Limb (tissue), 2 donors: ENCODE measurements around the gene SPDYE17.
A peak's percentile ranks its signal among the peaks of the same experiment; 100 is the strongest.
"Not testable (repeated sequence)": the region's sequence is repeated elsewhere in the genome, so short reads cannot be mapped to it uniquely, and the experiment has no call there.

Experiments
- DNase-seq, 2 donors: peaks; one replicate each; pipeline ENCODE4 v3.0.0-alpha.2; 2016; ENCODE audit errors: extremely low spot score in 2 of 2

SPDYE17 gene, protein sequence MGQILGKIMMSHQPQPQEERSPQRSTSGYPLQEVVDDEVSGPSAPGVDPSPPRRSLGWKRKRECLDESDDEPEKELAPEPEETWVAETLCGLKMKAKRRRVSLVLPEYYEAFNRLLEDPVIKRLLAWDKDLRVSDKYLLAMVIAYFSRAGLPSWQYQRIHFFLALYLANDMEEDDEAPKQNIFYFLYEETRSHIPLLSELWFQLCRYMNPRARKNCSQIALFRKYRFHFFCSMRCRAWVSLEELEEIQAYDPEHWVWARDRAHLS

DNA sequence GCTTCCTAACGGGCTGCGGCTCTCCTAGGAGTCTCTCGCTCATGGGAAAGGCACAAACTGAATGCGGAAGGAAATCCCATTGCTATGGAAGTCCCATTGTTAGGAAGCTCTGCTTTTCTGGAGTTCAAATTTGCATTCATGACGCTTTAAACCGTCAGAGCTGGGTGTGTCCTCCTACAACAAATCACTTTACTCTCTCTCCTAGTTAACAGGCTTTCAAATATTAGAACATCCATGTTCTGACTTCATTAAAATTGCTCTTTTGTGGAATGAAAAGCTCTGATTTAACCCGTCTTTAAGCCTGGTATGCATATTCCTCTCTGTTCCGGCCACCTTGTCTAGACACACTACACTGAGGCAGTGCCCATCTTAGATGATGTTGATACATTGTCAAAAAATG lies at the start of gene SPDYE17:
SPDYE17 (minus strand) TSS at position 101 of the 400 bp plus-strand sequence. CDS start 1,791 bp downstream, outside the sequence.
- not testable (repeated sequence) for DNase-seq

DNA sequence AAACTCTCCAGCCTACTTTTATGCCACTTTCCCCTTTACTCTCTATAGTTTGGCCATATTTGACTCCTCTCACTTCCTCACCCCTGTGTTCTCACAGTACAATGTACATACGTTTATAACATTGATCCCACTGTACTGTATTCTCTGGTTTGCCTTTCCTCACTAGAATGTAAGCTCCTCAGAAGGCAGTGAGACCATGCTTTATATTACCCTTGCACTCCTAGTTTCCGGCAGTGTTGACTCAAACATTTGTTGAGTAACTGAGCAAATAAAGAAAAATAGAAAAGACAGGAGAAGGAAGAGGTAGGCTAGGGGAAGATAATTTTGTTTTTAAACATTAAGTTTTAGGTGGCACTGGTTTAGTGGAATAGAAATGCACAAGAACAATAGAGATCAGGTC lies 48.1 kb upstream of the SPDYE17 start:
- not testable (repeated sequence) for DNase-seq

DNA sequence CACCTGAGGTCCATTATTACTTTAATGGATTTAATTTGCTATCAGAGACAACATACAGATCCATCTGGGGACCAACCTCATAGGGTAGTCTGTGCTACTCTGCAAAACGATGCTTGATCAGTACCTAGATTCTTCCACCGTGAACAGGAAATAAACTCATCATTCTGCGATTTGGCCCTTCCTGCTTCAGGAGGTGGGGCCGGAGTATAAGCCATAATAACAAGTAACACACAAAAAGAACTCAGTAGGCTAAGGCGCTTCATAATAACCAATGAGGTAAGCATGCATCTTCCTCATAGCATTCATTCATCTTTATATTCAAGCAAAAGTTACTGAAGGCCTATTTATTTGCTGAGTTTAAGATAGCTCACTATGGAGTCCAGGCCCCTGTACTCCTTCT lies 47.5 kb upstream of the SPDYE17 start:
- not testable (repeated sequence) for DNase-seq

DNA sequence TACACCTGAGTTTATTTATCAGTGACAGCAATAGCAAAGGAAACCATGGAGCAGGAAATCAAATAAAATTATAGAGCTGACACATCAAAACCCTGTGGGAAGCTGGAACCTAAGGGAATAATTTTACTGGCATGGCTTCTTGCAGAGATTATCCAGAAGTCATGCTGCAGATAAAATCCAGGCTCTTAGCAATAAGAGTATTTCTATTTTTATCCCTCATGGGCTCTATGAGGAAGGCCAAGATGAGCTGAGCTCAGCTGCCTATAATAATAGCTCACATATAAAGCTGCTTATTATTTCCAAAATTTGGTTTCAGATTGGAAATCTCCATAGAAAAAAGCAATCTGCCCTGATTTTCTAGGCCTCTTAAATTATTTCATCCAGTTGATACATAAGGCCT lies 47.0 kb upstream of the SPDYE17 start:
- DNase-seq, result not testable (repeated sequence)

DNA sequence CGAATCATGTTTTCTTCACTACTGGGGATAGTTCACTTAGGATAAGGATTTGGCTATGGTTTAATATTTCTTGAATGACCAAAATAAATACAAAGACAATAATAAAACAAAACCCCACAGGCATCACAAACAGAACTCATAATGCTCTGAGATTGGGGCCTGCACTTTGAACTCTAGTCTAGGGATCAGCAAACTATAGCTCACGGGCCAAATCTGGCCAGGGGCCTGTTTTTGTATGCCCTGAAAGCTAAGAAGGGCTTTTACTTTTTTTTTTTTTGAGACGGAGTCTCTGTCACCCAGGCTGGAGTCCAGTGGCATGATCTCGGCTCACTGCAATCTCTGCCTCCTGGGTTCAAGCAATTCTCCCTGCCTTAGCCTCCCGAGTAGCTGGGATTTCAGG lies 44.9 kb upstream of the SPDYE17 start:
- not testable (repeated sequence) for DNase-seq

DNA sequence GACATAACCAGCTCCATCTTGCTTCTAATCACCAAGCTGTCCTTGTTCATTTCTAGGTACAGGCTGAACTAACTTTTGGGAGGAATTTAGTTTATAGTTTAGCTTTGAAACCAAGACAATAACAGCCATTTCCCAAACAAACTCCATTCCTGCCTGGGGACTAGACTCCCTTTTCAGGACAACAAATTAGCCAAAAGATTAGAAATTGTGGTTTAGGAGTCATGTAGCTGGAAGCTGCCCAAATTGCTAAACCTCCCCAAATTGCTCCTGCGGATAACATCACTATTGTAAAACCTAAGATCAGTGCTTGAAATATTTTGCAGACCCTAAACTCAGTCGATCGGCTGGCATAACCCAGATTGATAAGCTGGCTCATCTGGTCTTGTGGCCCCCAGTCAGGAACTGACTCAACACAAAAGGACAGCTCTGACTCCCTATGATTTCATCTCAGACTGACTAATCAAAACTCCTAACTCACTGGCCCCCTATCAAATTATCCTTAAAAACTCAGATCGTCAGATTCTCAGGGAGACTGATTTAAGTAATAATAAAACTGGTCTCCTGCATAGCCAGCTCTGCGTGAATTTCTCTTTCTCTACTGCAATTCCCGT lies 42.7 kb upstream of the SPDYE17 start:
- DNase-seq, result not testable (repeated sequence)

DNA sequence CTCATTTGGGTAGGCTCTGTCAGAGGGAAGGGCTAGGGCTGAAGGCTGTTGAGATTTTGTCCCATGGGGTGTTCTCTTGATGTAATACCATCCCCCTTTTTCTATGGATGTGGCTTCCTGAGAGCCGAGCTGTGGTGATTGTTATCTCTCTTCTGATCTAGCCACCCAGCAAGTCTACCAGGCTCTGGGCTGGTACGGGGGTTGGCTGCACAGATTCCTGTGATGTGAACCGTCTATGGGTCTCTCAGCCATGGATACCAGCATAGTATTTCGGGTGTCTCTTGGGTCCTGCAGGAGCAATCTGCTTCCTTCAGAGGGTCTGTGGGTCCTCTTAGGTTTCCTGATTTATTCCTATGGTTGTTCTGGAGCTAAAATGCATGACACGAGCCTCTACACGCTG lies 38.9 kb upstream of the SPDYE17 start:
- not testable (repeated sequence) for DNase-seq

DNA sequence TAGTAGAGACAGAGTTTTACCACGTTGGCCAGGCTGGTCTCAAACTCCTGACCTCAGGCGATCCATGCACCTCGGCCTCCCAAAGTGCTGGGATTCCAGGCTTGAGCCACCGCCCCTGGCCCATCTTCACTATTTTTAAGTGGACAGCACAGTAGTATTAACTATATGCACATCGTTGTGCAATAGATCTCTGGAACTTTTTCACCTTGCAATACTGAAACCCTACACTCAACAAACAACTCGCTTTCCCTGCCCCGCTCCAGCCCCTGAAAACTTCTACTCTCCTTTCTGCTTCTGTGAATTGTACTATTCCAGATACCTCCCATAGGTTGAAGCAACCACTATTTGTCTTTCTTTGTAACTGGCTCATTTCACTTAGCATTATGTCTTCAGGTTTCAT lies 33.7 kb upstream of the SPDYE17 start:
- not testable (repeated sequence) for DNase-seq

DNA sequence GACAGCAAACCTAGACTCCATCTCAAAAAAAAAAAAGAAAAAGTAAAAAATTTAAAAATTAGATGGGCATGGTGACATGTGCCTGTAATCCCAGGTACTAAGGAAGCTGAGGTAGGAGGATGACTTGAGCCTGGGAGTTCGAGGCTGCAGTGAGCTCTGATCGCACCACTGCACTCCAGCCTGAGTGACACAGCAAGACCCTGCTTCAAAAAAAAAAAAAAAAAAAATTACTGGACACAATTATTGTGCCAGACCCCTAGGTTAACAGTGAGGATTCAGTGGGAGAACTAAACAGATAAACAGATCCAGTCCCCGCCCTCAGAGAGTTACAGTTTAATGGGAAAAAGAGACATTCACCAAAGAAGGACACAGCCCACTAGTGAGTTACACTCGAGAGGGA lies 31.6 kb upstream of the SPDYE17 start:
- not testable (repeated sequence) for DNase-seq

DNA sequence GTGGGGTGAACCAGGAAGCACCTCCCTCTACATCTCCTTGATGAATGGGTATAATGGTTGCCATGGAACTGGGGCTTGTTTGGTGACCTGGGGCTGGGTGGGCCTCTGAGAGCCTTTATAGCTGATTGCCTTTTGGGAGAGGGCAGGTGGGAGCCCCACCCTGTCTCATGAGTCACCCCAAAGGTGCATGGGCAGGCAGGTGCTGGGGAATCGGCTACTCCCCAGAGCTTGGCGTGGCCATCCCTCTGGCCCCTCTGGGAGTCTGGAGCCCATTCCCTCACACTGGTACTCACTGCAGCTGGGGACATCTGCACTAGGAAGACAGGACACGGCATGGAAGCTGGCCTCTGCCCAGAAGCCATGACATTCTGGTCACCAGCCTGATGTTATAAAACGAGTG lies 30.4 kb upstream of the SPDYE17 start, which contains the start of gene SPDYE18:
SPDYE18 (minus strand) TSS at position 2 of the 400 bp plus-strand sequence. CDS start 2,046 bp downstream, outside the sequence.
- DNase-seq, result not testable (repeated sequence)

DNA sequence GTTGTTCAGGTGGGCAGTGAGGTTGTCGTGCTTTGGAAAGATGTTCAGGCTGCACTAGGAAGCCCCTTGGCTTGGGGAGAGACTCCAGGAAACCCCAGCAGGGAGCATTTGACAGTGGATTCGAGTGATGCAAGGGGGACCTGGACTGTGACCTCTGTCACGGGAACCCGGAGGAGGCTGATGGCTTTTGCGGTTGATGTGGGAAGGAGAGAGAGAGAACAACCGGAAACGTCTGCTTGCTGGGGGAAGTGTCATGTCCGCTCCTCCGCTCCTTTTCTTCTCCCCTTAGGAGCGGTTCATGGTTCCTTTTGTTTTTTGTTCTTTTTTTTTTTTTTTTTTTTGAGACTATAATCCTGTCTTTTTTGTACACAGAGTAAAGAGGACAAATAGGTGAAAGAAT lies 5.8 kb downstream of the SPDYE17 start:
- not testable (repeated sequence) for DNase-seq

DNA sequence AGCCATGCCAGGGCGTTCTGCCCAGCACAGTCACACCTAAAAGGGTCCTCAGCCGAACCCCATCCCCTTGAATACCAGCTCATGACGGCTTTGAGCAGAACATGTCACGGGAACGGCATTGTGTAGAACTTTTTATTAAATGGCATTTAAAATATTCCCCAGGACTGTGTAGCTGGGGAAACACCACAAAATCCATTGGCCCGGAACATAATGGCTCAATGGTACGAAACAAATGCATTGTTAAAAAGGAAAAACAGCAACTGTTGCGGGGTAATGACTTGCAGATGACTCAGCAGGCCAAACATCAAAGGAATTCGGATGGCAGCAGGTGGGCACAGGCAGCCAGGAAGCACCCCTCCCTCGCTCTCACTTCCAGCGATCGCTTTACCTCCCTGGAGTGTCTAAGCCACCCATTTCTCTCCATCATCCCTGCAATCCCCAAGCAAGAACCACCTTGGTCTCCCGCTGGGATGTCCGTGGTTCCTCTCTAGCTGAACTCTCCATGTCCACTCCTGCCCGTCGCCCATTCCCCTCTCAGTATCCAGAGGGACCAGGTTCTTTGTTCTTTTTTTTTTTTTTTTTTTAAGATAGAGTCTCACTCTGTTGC lies 22.0 kb downstream of the SPDYE17 start:
- not testable (repeated sequence) for DNase-seq

DNA sequence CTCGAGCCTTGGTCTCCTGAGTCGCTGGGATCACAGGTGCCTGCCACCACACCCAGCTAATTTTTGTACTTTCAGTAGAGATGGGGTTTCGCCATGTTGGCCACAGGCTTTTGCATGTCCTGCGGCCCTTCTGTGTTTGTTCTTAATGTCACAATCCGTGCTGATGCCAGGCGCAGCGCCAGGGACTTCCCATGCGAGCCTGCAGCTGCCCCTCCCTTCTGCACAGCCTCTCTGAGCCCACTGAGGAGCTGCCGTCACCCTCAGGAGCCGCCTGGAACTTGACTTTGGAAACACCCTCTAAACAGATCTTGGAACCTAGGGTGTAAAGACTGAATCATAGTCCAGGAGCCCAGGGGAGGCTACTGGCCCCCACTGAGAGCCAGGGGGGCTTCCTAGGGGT lies 24.2 kb downstream of the SPDYE17 start:
- peak; percentile 4 to 23 for DNase-seq

DNA sequence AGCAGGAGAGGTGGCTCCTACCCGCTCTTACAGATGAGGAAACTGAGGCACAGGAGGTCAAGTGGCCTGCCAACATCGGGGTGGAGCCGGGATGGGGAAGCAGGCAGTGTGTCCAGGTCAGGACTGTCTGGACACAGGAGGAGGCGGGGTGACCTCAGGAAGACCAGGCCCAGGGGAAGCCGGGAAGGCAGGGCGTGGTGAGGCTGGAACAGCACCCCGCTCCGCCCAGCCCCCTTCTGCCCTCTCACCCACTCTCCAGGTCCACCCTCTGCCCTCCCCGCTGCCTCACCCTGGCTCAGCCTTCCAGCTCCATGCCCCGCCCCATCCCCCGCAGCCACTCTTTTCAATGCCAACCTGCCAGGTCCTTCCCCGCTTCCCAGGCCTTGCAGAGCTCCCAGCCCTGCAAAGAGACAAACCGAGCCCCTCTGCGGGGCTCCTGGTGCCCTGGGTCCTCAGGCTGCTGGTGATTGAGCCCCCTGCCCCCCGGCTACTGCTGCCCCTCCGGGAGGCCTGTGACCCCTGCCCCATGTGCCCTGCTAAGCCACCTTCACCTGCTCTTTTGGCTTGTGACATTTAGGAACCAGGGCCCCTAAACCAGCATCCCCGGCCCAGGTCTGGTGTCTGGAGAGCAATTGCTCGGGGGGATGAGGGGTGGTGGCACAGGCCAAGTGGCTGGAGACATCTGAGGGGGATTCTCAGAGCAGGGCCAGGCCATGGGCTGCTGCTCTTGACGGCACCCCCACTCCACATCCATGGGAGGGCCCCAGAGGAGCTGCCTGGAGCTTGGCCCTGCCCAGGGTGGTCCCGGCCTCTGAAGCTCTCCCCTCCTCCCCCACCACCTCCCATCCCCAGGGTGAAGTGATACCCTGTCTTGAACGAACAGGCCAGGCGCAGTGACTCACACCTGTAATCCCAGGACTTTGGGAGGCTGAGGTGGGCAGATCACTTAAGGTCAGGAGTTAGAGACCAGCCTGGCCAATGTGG lies 25.7 kb downstream of the SPDYE17 start:
- DNase-seq, result not testable (repeated sequence)

DNA sequence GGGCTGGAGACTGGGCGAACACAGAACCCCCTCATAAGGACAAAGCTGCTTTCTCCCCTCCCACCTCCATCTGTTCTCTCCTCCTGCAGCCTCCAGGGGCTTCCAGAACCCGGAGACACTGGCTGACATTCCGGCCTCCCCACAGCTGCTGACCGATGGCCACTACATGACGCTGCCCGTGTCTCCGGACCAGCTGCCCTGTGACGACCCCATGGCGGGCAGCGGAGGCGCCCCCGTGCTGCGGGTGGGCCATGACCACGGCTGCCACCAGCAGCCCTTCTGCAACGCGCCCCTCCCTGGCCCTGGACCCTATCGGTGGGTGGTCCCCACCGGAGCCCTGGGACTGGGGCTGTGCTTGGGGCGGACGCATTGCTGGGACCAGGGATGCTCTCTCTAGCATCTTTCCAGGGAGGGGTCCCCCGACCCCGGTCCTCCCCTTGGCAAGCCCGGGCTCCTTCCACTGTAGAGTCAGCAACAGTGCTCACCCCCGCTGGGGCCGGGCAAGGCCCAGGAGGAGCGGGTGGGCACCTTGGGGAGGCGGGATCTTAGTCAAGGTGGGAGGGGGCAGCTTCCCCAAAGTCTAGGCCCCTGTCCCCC lies 26.6 kb downstream of the SPDYE17 start:
- not testable (repeated sequence) for DNase-seq

DNA sequence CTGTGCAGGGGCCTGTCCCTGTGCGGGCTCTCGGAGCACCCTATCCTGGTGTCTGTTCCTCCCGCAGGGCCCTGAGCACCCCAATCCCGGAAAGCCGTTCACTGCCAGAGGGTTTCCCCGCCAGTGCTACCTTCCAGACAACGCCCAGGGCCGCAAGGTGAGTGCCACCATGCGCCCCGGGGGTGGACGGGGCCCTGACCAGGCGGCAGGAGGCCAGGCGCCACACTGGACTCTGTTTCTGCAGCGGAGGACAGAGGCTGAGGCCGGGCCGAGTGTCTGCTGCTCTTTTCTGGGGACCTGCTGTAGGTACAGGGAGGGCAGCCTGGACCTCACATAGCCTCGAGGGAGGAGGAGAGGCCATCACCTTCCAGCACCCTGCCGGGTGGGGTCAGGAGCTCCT lies 28.0 kb downstream of the SPDYE17 start:
- DNase-seq, result not testable (repeated sequence)

DNA sequence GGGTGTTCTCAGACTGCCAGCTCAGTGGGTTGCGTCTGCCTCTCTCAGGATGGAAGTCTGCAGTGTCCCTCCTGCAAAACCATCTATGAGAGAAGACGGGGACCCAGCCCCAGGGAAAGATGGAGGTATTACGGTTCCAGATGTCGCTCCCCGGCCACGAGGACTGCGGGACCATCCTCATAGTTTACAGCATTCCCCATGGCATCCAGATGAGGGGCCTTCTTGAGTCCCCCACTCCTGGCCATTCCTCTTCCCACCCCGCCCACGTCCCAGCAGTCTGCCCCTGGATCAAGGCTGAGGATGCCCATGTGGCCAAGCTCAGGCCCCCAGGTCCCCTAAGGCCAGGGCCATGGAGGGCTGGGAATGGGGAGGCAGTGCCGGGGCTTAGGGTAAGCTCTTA lies 28.9 kb downstream of the SPDYE17 start:
- DNase-seq, result peak in 1 of 2 donors; percentile 7

DNA sequence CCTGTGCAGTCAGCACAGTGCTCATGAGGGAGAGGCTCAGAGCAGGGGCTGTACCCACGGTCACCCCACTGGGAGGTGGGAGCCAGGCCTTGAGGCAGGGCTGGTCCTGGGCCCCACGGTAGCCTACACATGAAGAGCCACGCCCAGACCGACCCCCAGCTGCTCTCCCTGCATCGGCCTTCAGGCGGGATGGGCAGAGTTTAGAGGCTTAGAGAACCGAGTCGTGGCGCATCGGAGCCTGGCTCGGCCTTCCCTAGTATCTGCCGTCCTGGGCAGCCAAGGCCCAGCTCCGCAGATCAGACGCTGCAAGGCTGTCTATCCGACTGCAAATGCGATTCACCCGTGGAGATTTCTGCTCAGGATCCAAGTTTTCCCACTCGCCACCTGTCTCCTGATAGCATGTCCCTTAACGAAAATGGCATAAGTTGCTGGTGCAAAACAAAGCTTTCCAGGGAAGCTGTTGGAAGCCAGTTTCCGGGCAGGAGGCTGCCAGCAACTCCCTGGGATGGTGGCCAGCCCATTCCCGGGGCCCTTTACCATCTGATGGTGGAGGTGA lies 29.4 kb downstream of the SPDYE17 start:
- peak in 1 of 2 donors; percentile 17 for DNase-seq

DNA sequence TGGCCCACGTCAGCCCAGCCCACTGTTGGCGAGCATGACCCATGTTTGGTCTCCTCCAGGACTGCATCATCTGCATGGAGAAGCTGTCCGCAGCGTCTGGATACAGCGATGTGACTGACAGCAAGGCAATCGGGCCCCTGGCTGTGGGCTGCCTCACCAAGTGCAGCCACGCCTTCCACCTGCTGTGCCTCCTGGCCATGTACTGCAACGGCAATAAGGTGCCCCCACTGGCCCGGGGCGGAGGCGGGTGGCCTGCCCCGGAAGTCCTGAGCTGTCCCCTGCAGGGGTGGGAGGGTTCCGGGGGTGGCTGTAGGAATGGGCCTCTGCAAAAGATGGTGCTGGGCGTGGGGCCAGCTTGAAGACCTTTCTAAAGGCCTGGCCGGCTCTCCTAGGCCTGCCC lies 30.1 kb downstream of the SPDYE17 start:
- peak in 1 of 2 donors; percentile 17 for DNase-seq

DNA sequence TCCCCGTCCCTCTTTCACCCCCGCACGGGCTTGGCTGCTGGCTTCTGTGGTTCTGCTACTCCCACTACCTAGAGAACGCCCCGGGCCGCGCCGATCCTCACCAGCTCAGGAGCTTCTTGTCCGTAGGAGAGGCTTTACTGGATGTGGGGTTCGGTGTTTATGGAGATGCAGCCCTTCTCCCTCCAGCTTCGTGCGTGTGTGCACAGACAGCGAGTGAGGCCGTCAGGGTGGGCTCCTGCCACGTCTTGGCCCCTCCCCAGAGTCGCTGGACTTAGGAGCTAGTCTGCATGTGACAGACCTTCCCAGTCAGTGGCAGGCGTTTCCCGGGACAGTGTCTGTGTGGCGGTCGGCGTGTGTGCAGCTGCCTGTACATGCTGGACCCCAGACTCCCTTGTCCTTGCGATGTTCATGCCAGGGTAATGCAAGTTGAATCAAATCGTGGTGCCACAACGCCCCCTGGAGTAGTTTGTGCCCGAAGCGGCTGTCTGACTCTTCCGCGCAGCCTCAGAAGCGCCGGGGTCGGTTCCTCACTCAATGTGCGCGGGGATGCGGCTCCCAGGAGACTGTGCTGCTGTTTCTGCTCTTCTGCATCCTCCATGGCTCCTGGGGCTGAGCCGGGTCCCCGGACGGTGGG lies 32.6 kb downstream of the SPDYE17 start:
- DNase-seq, result not testable (repeated sequence)
